HepG2 (cell line): Measurements from ENCODE around the gene PIP5K1C. TPM values are rescaled to one million over a fixed set of nuclear protein-coding genes. Genes with fewer than 3 reads are reported as not detected.
A peak's percentile ranks its signal among the peaks of the same experiment; 100 is the strongest.

ENCODE experiments used
- AFF4 ChIP-seq: sonication (generic); formaldehyde crosslinking; IDR thresholded peaks from 2 replicates; pipeline ENCODE4 v1.4.0; 2020; ENCODE audit warnings: missing genetic modification reagents
- DDIT3 ChIP-seq: sonication (generic); formaldehyde crosslinking; IDR thresholded peaks from 2 replicates; pipeline ENCODE4 v1.4.0; 2020; ENCODE audit warnings: mild to moderate bottlenecking, missing genetic modification reagents
- MIXL1 ChIP-seq: IDR thresholded peaks from 2 replicates; pipeline ENCODE4 v1.6.1; 2016
- NONO ChIP-seq, 2 experiments: fragments of 450-650 bp in 1 of 2; sonication (generic) in 1 of 2; formaldehyde crosslinking in 1 of 2; IDR thresholded peaks in 1 of 2; conservative IDR thresholded peaks in 1 of 2; 2 replicates each; pipeline versions ENCODE4 v1.6.1 to v1.8.0; 2017 to 2022; ENCODE audit warnings: mild to moderate bottlenecking in 1 of 2, missing genetic modification reagents in 1 of 2, moderate library complexity in 1 of 2
- NR2F6 ChIP-seq, 2 experiments: IDR thresholded peaks; 2 replicates each; pipeline ENCODE4 v1.6.1; 2016; ENCODE audit warnings: antibody characterized with exemption in 1 of 2, mild to moderate bottlenecking in 1 of 2
- RBM39 ChIP-seq: fragments of 200-400 bp; formaldehyde crosslinking; IDR thresholded peaks from one replicate; pipeline ENCODE4 v1.6.1; 2018; ENCODE audit warnings: antibody characterized with exemption, mild to moderate bottlenecking, low read depth, low read length; ENCODE audit not compliant: poor library complexity, severe bottlenecking
- TFE3 ChIP-seq: IDR thresholded peaks from 2 replicates; pipeline ENCODE4 v1.6.1; 2016
- TIGD3 ChIP-seq: sonication (generic); formaldehyde crosslinking; IDR thresholded peaks from 2 replicates; pipeline ENCODE4 v1.5.1; 2020; ENCODE audit warnings: mild to moderate bottlenecking, missing genetic modification reagents, borderline replicate concordance
- WIZ ChIP-seq: sonication (generic); formaldehyde crosslinking; IDR thresholded peaks from 2 replicates; pipeline ENCODE4 v1.5.1; 2020; ENCODE audit warnings: mild to moderate bottlenecking, missing genetic modification reagents
- XRCC5 ChIP-seq: fragments of 200-400 bp; formaldehyde crosslinking; optimal IDR thresholded peaks from 2 replicates; pipeline ENCODE3; 2017; ENCODE audit warnings: mild to moderate bottlenecking, low read length
- ZBTB7A ChIP-seq: sonication (generic); formaldehyde crosslinking; IDR thresholded peaks from 2 replicates; pipeline ENCODE4 v1.8.0; 2022; ENCODE audit warnings: mild to moderate bottlenecking, missing genetic modification reagents
- ZNF430 ChIP-seq: sonication (generic); formaldehyde crosslinking; IDR thresholded peaks from 2 replicates; pipeline ENCODE4 v1.9.0; 2021; ENCODE audit warnings: mild to moderate bottlenecking, missing genetic modification reagents
- ZNF563 ChIP-seq: sonication (generic); formaldehyde crosslinking; IDR thresholded peaks from 2 replicates; pipeline ENCODE4 v1.8.0; 2022; ENCODE audit warnings: mild to moderate bottlenecking, moderate library complexity, missing genetic modification reagents
- ZNF687 ChIP-seq: sonication (generic); formaldehyde crosslinking; IDR thresholded peaks from 2 replicates; pipeline ENCODE4 v1.5.1; 2020; ENCODE audit warnings: mild to moderate bottlenecking, missing genetic modification reagents, moderate library complexity
- polyA plus RNA-seq, 8 experiments: library from polyadenylated mRNA; depleted of rRNA in 3 of 8; stranded (reverse) in 7 of 8; unstranded in 1 of 8; fragments of >200 nt; fragmentation: Illumina TruSeq in 4 of 8; extraction: Trizol in 4 of 8; gene quantifications; 2 replicates each; pipeline versions ENCODE4 v1.2.1 to v1.2.3, GENCODE V29; 2011 to 2016; ENCODE audit warnings: low read depth in 4 of 8, missing spikeins in 1 of 8, mixed read lengths in 1 of 8; ENCODE audit not compliant: insufficient read depth in 1 of 8
- total RNA-seq, 5 experiments: library from RNA; depleted of rRNA; stranded (reverse); fragments of >200 nt; fragmentation: Illumina TruSeq; extraction: Trizol; gene quantifications; 2 replicates each; pipeline ENCODE4 v1.2.3, GENCODE V29; 2016; ENCODE audit warnings: low read depth in 1 of 5

The PIP5K1C gene
- total and polyA plus RNA-seq, 2 of the 13 experiments (the other 11 are each of a cell fraction or from before 2014, with no cell fraction given) = 3.6 to 4.3 TPM

GRCh38 chr19:3687774-3688706 lies 12.2 kb downstream of the PIP5K1C start (continued):
- TF ChIP-seq WIZ (CRISPR knock-in tag) (no peak), TIGD3 (CRISPR knock-in tag) (no peak), ZNF687 (CRISPR knock-in tag) (peak; percentile 72), RBM39 (no peak), NR2F6 (IDR thresholded peaks at IDR 0.05) (no peak), NR2F6 (CRISPR knock-in tag; IDR thresholded peaks at IDR 0.05) (no peak), AFF4 (no peak), ZNF430 (CRISPR knock-in tag) (0 out of 2 replicates have a peak, but pooled peaks have one; percentile 62), MIXL1 (CRISPR knock-in tag) (no peak), ZBTB7A (no peak), DDIT3 (CRISPR knock-in tag) (no peak), ZNF563 (CRISPR knock-in tag) (no peak), TFE3 (CRISPR knock-in tag) (no peak), XRCC5 (no peak), NONO (IDR thresholded peaks at IDR 0.05) (no peak), NONO (CRISPR knock-in tag; conservative IDR thresholded peaks at IDR 0.05) (no peak)
